Upper lobe of left lung (tissue), 4 donors: ENCODE measurements around the gene FUT8.

Experiments
- CTCF ChIP-seq, 6 experiments: fragments of 450-650 bp in 4 of 6; fragments of 200-600 bp in 2 of 6; sonication (generic) in 2 of 6; IDR thresholded peaks; one replicate each; pipeline ENCODE4 v1.5.1; 2016 to 2019; ENCODE audit warnings: antibody characterized with exemption in 6 of 6
- EP300 ChIP-seq, 4 donors: sonication (generic); formaldehyde crosslinking; IDR thresholded peaks; one replicate each; pipeline ENCODE4 v1.5.1; 2017; ENCODE audit warnings: antibody characterized with exemption in 4 of 4, control low read depth in 2 of 4
- POLR2A ChIP-seq, 4 donors: fragments of 450-650 bp; IDR thresholded peaks; one replicate each; pipeline ENCODE4 v1.5.1; 2016 to 2017; ENCODE audit warnings: antibody characterized with exemption in 4 of 4, mild to moderate bottlenecking in 2 of 4
- POLR2AphosphoS5 ChIP-seq, 2 donors: sonication (generic); formaldehyde crosslinking; IDR thresholded peaks; one replicate each; pipeline ENCODE4 v1.5.1; 2017; ENCODE audit warnings: antibody characterized with exemption in 2 of 2

- no peak for TF ChIP-seq CTCF (IDR thresholded peaks at IDR 0.05)
- no peak for TF ChIP-seq POLR2AphosphoS5 (IDR thresholded peaks at IDR 0.05)
- TF ChIP-seq POLR2A (IDR thresholded peaks at IDR 0.05): no peak
- no peak for TF ChIP-seq EP300 (IDR thresholded peaks at IDR 0.05)
Measured at GRCh38 chr14:65631040-65631439, 218.5 kb downstream of the FUT8 start.
